Keratinocyte (primary cell): Measurements from ENCODE around the gene TET1. TPM values are rescaled to one million over a fixed set of nuclear protein-coding genes. Genes with fewer than 3 reads are reported as not detected.
"Not testable (repeated sequence)": the region's sequence is repeated elsewhere in the genome, so short reads cannot be mapped to it uniquely, and the experiment has no call there.

Experiments used
- DNase-seq: peaks from one replicate; pipeline ENCODE4 v3.0.0-alpha.2; 2011; ENCODE audit warnings: low read depth, missing footprints, low spot score
- FAIRE-seq: peaks from 2 replicates; lab custom pipeline; 2011; peaks lifted over from hg19 to GRCh38; lab: Jason Lieb, UNC
- H2AFZ ChIP-seq: 2 replicates; pipeline ENCODE4 v1.6.0; 2012; ENCODE audit warnings: low read length, control low read depth, inconsistent platforms; ENCODE audit not compliant: control insufficient read depth
- H3K27ac ChIP-seq: 2 replicates; pipeline ENCODE4 v1.5.1; 2011; ENCODE audit warnings: low read length; ENCODE audit not compliant: control insufficient read depth, insufficient read depth
- H3K27me3 ChIP-seq: 3 replicates; pipeline ENCODE4 v1.6.0; 2011; ENCODE audit warnings: low read length; ENCODE audit not compliant: control insufficient read depth, insufficient read depth; ENCODE audit errors: extremely low read depth
- H3K36me3 ChIP-seq, 2 experiments: 2 replicates in 1 of 2; 3 replicates in 1 of 2; pipeline ENCODE4 v1.5.1; 2011; ENCODE audit warnings: low read length in 2 of 2, mild to moderate bottlenecking in 1 of 2; ENCODE audit not compliant: control insufficient read depth in 2 of 2, insufficient read depth in 2 of 2; ENCODE audit errors: extremely low read depth in 1 of 2
- H3K4me1 ChIP-seq: 3 replicates; pipeline ENCODE4 v1.5.1; 2011; ENCODE audit warnings: low read length; ENCODE audit not compliant: control insufficient read depth, insufficient read depth; ENCODE audit errors: extremely low read depth
- H3K4me2 ChIP-seq: 3 replicates; pipeline ENCODE4 v1.6.0; 2011; ENCODE audit warnings: low read depth, low read length; ENCODE audit not compliant: control insufficient read depth, insufficient read depth; ENCODE audit errors: extremely low read depth
- H3K4me3 ChIP-seq, 3 experiments: fragments of 200-600 bp in 1 of 3; sonication (generic) in 1 of 3; 2 replicates in 2 of 3; 3 replicates in 1 of 3; pipeline ENCODE4 v1.5.1; 2011 to 2016; ENCODE audit warnings: low read length in 3 of 3, mild to moderate bottlenecking in 3 of 3, control low read depth in 2 of 3, inconsistent platforms in 1 of 3, low read depth in 1 of 3, mixed read lengths in 1 of 3, mixed run types in 1 of 3, moderate library complexity in 1 of 3; ENCODE audit not compliant: control insufficient read depth in 2 of 3, insufficient read depth in 2 of 3; ENCODE audit errors: extremely low read depth in 1 of 3
- H3K79me2 ChIP-seq: 2 replicates; pipeline ENCODE4 v1.6.0; 2012; ENCODE audit warnings: low read length; ENCODE audit not compliant: control insufficient read depth, insufficient read depth
- H3K9ac ChIP-seq: 3 replicates; pipeline ENCODE4 v1.6.0; 2011; ENCODE audit warnings: low read length; ENCODE audit not compliant: control insufficient read depth, insufficient read depth; ENCODE audit errors: extremely low read depth
- H3K9me1 ChIP-seq: 3 replicates; pipeline ENCODE4 v1.6.0; 2011; ENCODE audit warnings: low read length; ENCODE audit not compliant: control insufficient read depth, insufficient read depth; ENCODE audit errors: extremely low read depth
- H3K9me3 ChIP-seq: 2 replicates; pipeline ENCODE4 v1.5.1; 2012; ENCODE audit warnings: low read depth, low read length; ENCODE audit not compliant: control insufficient read depth
- H4K20me1 ChIP-seq: 3 replicates; pipeline ENCODE4 v1.6.0; 2011; ENCODE audit warnings: low read length; ENCODE audit not compliant: control insufficient read depth, insufficient read depth; ENCODE audit errors: extremely low read depth
- CTCF ChIP-seq, 3 experiments: IDR thresholded peaks in 1 of 3; conservative IDR thresholded peaks in 1 of 3; optimal IDR thresholded peaks in 1 of 3; 2 replicates in 2 of 3; 3 replicates in 1 of 3; pipeline versions ENCODE3 to v1.5.1; 2011; ENCODE audit warnings: low read length in 3 of 3, mild to moderate bottlenecking in 3 of 3, moderate library complexity in 2 of 3, control low read depth in 1 of 3, inconsistent platforms in 1 of 3; ENCODE audit not compliant: insufficient read depth in 2 of 3; ENCODE audit errors: extremely low read depth in 1 of 3
- EZH2 ChIP-seq: IDR thresholded peaks from one replicate; pipeline ENCODE4 v1.6.1; 2012; ENCODE audit warnings: inconsistent platforms, mild to moderate bottlenecking, low read length, moderate library complexity
- dilution Hi-C: fragments of 300-500 bp; cut with MboI; formaldehyde crosslinking; loops from one replicate; pipeline ENCODE4 v1.7.0; 2020; ENCODE audit warnings: low sequenced_read_pairs; ENCODE audit not compliant: extremely low pct_ligation_motif_present
- polyA plus RNA-seq, 5 experiments: library from polyadenylated mRNA; depleted of rRNA in 3 of 5; stranded (reverse) in 3 of 5; stranded (forward) in 1 of 5; unstranded in 1 of 5; fragments of >200 nt; gene quantifications; 1 replicate in 1 of 5; 2 replicates in 3 of 5; 3 replicates in 1 of 5; pipeline versions ENCODE4 v1.2.1 to v1.2.3, GENCODE V29; 2011 to 2012; ENCODE audit warnings: missing spikeins in 2 of 5, low read depth in 1 of 5, low replicate concordance in 1 of 5

TET1 gene
- polyA plus RNA-seq, 1 donor (not counting 4 experiments of a cell fraction or from before 2014, with no cell fraction given), result 0.08 TPM

DNA sequence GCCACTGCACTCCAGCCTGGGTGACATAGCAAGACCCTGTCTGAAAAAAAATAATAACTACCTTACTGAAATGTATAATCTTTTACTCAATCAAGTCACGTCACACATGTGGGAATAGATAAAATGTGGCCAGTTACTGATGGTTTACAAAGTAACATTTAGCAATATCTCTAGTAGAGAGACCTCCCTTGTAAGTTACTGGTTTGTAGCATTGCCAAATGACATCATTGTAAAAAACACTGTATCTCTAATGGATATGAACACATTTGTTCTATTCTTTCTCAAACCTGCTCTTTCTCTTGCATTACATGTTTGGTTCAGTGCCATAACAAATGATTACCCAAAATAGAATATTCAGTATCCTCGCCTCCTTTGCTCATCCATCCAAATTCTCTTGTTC is 18.8 kb downstream of the TET1 start:
- FAIRE-seq, result no peak
- H3K9me1 ChIP-seq, result no peaks in the 10 kb centered on the region
- dilution Hi-C loops, result no loop called here

DNA sequence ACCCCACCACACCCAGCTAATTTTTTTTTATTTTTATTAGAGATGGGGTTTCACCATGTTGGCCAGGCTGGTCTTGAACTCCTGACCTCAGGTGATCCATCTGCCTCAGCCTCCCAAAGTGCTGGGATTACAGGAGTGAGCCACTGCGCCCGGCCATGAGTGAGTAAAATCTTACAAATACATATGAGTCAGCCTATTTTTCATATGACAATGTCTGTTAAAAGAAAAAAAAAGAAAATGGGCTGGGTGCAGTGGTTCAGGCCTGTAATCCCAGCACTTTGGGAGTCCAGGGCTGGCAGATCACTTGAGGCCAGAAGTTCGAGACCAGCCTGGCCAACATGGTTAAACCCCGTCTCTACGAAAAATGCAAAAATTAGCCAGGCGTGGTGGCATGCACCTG is 24.1 kb downstream of the TET1 start:
- H3K4me1 ChIP-seq, H3K27me3 ChIP-seq, H3K9me3 ChIP-seq, dilution Hi-C loops, H2AFZ ChIP-seq, H3K4me3 ChIP-seq, H3K36me3 ChIP-seq, H3K9me1 ChIP-seq, H3K27ac ChIP-seq, H3K9ac ChIP-seq, H3K79me2 ChIP-seq, H4K20me1 ChIP-seq, FAIRE-seq, H3K4me2 ChIP-seq, DNase-seq: not testable (repeated sequence)

More for the DNA sequence above, 18.8 kb downstream of the TET1 start:
- no peaks in the 10 kb centered on the region for H3K36me3 ChIP-seq
- H4K20me1 ChIP-seq, result no peaks in the 10 kb centered on the region
- H3K4me1 ChIP-seq, result no peaks in the 10 kb centered on the region
- no peaks in the 10 kb centered on the region for H3K27me3 ChIP-seq
- DNase-seq, result no peak
- H3K27ac ChIP-seq, result no peak overlapping the region
- no peak overlapping the region for H2AFZ ChIP-seq
- no peaks in the 10 kb centered on the region for H3K9me3 ChIP-seq
- no peaks in the 10 kb centered on the region for H3K79me2 ChIP-seq
- H3K9ac ChIP-seq, result no peak overlapping the region
- H3K4me3 ChIP-seq, result no peak overlapping the region
- no peak overlapping the region for H3K4me2 ChIP-seq
- TF ChIP-seq EZH2 (no peak), CTCF (optimal IDR thresholded peaks at IDR 0.05 in 1 of 3, IDR thresholded peaks at IDR 0.05 in 1 of 3, conservative IDR thresholded peaks at IDR 0.05 in 1 of 3; ENCODE audit: extremely low read depth in 1 of 3, insufficient read depth in 2 of 3, low read length in 3 of 3) (no peak)

DNA sequence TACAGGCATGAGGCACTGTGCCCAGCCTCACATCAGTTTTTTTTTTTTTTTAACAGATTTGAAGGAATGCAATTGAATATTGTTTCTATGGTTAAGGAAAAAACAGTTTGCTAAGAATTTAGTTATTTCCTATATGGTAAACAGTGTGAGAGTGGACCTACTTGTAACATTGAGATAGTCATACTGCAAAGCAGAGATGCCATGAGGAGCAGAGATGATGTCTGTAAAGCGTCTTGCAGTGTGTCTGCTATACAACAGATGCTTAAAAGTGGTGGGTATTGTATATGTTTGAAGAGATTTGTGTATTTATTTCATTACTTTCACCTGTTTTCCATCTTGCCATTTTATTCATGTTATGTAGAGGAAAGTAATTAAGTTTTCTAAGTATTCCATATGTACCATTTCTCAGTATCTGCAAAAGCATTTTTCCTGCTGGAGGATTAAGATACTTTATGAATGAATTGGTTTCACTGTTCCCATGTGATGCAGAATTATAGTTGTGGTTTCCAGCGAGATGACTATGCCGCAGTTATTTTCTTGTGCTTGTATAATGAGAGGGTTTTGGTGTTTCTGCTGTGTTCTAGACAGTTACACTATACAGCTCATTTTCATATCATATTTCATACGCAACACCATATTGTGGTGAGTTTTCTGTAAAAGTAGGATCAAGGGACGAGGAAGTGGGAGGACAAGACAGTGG is 26.6 kb downstream of the TET1 start:
- no peak overlapping the region for H3K27ac ChIP-seq
- H4K20me1 ChIP-seq, result no peaks in the 10 kb centered on the region
- no peaks in the 10 kb centered on the region for H3K27me3 ChIP-seq
- DNase-seq (no peak), FAIRE-seq (no peak)
- H2AFZ ChIP-seq, result no peak overlapping the region
- H3K79me2 ChIP-seq, result no peaks in the 10 kb centered on the region
- no peak overlapping the region for H3K4me2 ChIP-seq
- no peaks in the 10 kb centered on the region for H3K9me3 ChIP-seq
- dilution Hi-C loops, result no loop called here
- TF ChIP-seq EZH2, result no peak
- no peak for TF ChIP-seq CTCF (optimal IDR thresholded peaks at IDR 0.05 in 1 of 3, IDR thresholded peaks at IDR 0.05 in 1 of 3, conservative IDR thresholded peaks at IDR 0.05 in 1 of 3; ENCODE audit: extremely low read depth in 1 of 3, insufficient read depth in 2 of 3, low read length in 3 of 3)
- no peak overlapping the region for H3K4me3 ChIP-seq
- no peaks in the 10 kb centered on the region for H3K4me1 ChIP-seq
- H3K9ac ChIP-seq, result no peak overlapping the region
- H3K9me1 ChIP-seq, result no peaks in the 10 kb centered on the region
- H3K36me3 ChIP-seq, result no peaks in the 10 kb centered on the region
